ENCODE data around the gene STKLD1. TPM values are rescaled to one million over a fixed set of nuclear protein-coding genes. Genes with fewer than 3 reads are reported as not detected.
A peak's percentile ranks its signal among the peaks of the same experiment; 100 is the strongest.

STKLD1 gene
- total RNA-seq, 4 donors from 2014 or later: 0.94 TPM; not detected in 3

DNA sequence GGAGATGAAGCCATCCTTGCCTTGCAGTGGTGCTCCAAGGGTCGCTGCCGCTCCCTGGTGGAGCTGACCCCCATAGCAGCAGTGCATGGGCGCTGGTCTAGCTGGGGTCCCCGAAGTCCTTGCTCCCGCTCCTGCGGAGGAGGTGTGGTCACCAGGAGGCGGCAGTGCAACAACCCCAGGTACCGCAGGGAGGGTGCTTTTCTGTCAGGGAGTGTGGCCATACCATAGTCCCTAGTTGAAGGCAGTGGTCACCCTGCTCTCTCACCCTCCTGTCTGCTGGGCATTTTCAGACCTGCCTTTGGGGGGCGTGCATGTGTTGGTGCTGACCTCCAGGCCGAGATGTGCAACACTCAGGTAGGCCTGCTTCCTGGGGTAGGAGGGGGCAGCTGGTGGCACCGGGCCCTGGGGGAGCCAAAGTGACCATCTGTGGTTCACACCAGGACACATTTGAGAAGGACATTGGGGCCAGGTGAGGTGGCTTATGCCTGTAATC lies 57.2 kb downstream of the STKLD1 start:
- TF ChIP-seq POLR2A (IDR thresholded peaks at IDR 0.05): no peak
- Histone ChIP-seq H3K27ac (no peak overlapping the region), H3K4me3 (no peak overlapping the region), H3K4me1 (peaks cover 0 to 10% (median 3%) of the 10 kb centered on the region in 4 donors), H3K9me3 (no peaks in the 10 kb centered on the region), H3K36me3 (no peaks in the 10 kb centered on the region), H3K27me3 (peaks cover 0 to 3% of the 10 kb centered on the region in 2 donors)
- DNase-seq: no peak

DNA sequence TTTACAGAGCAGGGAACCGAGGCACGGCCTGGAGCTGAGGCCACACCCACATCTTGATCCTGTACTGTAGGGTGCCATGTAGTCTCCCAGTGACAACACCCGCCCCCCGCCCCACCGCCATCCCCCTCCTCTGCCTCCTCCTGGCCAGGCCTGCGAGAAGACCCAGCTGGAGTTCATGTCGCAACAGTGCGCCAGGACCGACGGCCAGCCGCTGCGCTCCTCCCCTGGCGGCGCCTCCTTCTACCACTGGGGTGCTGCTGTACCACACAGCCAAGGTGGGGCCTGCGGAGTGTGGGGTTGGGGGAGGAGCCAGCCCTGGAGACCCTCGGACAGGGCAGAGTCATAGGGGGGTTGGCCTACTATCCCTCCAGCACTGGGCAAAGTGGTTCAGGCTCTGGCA lies 60.5 kb downstream of the STKLD1 start:
- TF ChIP-seq, protein P1, sequence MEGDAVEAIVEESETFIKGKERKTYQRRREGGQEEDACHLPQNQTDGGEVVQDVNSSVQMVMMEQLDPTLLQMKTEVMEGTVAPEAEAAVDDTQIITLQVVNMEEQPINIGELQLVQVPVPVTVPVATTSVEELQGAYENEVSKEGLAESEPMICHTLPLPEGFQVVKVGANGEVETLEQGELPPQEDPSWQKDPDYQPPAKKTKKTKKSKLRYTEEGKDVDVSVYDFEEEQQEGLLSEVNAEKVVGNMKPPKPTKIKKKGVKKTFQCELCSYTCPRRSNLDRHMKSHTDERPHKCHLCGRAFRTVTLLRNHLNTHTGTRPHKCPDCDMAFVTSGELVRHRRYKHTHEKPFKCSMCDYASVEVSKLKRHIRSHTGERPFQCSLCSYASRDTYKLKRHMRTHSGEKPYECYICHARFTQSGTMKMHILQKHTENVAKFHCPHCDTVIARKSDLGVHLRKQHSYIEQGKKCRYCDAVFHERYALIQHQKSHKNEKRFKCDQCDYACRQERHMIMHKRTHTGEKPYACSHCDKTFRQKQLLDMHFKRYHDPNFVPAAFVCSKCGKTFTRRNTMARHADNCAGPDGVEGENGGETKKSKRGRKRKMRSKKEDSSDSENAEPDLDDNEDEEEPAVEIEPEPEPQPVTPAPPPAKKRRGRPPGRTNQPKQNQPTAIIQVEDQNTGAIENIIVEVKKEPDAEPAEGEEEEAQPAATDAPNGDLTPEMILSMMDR (IDR thresholded peaks at IDR 0.05): no peak
- TF ChIP-seq POLR2A (IDR thresholded peaks at IDR 0.05): no peak
- DNase-seq: no peak
- H3K4me1 ChIP-seq: no peaks in the 10 kb centered on the region
- H3K36me3 ChIP-seq: no peaks in the 10 kb centered on the region
- H3K27ac ChIP-seq: no peak overlapping the region
- H3K27me3 ChIP-seq: no peaks in the 10 kb centered on the region
- no peaks in the 10 kb centered on the region for H3K9me3 ChIP-seq
- H3K4me3 ChIP-seq: no peak overlapping the region

DNA sequence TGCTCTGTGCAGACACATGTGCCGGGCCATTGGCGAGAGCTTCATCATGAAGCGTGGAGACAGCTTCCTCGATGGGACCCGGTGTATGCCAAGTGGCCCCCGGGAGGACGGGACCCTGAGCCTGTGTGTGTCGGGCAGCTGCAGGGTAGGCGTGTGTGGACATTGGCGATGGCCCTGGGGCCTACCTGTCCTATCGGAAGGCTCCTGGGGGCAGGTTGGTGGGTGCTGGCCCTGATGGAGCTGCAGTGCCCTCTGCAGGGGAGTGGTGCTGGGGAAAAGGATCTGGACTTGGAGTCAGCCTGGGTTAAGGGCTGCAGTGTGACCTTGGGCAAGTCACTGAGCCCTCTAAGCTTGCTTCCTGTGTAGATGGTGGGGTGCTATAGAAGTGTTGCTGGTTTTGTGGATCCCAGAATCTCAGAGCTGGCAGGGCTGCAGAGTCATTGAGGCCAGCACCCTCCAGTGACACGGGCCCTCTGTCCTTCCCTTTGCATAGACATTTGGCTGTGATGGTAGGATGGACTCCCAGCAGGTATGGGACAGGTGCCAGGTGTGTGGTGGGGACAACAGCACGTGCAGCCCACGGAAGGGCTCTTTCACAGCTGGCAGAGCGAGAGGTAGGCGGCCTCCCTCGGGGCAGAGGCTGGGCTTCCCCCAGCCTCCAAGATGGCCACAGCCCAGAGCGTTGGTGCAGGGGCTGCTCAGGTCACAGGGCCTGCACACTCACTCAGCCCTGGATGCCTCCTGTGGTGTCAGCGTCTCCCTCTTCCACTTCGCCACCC lies 61.8 kb downstream of the STKLD1 start:
- no peaks in the 10 kb centered on the region for H3K36me3 ChIP-seq
- no peak overlapping the region for H3K27ac ChIP-seq
- no peak overlapping the region for H3K4me3 ChIP-seq
- no peaks in the 10 kb centered on the region for H3K4me1 ChIP-seq
- no peak for DNase-seq
- H3K9me3 ChIP-seq: no peaks in the 10 kb centered on the region
- no peaks in the 10 kb centered on the region for H3K27me3 ChIP-seq
- TF ChIP-seq POLR2A (IDR thresholded peaks at IDR 0.05): no peak
- TF ChIP-seq, protein P1 (IDR thresholded peaks at IDR 0.05): peak in 1 of 6 experiments; percentile 10

DNA sequence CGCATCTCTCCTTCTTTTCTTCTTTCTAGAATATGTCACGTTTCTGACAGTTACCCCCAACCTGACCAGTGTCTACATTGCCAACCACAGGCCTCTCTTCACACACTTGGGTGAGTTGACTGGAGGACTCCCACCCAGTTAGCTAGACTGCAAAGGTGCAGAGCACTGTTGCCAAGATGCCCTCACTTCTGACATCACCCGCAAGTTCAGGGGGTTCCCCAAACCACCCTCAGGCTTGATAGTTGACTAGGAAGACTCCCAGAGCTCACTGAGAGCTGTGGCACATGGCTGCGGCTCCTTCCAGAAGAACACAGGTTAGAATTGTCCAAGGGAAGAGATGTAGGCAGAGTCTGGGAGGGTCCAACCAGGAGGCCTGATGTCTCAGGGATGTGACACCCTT lies 63.2 kb downstream of the STKLD1 start:
- Histone ChIP-seq H3K27me3 (no peaks in the 10 kb centered on the region), H3K4me1 (no peaks in the 10 kb centered on the region), H3K9me3 (no peaks in the 10 kb centered on the region), H3K36me3 (no peaks in the 10 kb centered on the region), H3K4me3 (no peak overlapping the region), H3K27ac (no peak overlapping the region)
- DNase-seq: no peak
- TF ChIP-seq POLR2A (IDR thresholded peaks at IDR 0.05): no peak
- TF ChIP-seq, protein P1 (IDR thresholded peaks at IDR 0.05): no peak

DNA sequence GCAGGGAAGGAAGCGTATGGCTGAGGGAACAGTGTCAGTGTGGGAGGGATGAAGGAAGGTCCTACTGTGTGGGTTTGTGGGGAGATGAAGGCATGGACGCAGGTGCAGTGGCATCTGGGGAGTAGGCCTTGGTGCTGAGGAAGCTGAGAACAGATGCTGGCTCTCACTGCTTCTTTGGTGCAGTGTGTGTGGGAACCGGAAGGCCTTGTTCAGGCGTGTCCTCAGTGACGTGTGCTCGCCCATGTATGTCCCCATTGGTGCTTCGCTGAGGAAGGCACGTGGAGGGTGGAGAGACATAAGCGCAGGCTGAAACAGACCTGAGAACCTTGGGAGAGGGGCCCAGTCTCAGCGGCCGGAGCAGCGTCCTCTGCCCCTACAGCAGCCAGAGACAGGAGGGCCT lies 64.7 kb downstream of the STKLD1 start:
- DNase-seq: peak in 2 of 3 donors; percentile 64 to 71
- Histone ChIP-seq H3K27me3 (no peaks in the 10 kb centered on the region), H3K36me3 (no peaks in the 10 kb centered on the region), H3K4me1 (no peaks in the 10 kb centered on the region), H3K9me3 (no peaks in the 10 kb centered on the region), H3K27ac (peak overlapping the region in 2 of 4 donors; percentile 42 to 46), H3K4me3 (no peak overlapping the region)
- TF ChIP-seq, protein P1 (IDR thresholded peaks at IDR 0.05): no peak
- TF ChIP-seq POLR2A (IDR thresholded peaks at IDR 0.05): no peak

DNA sequence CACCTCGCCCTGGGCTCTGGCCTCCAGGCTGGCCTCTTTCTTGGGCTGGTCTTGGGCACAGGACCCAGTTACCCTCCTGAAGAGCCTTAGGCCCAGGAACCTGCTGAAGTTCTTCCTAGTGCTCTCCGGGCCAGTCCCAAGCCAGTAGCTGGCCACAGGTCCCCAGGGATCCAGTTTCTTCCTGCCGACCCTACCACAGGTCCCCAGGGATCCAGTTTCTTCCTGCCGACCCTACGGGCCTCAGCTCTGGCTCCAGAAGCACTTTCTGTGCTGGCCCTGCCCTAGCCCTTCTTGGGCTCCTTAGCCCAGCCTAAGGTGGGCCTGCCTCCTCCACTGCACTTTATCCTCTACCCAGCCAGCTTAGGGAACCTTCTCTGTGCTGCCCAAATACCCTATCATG lies 65.4 kb downstream of the STKLD1 start:
- Histone ChIP-seq H3K4me3 (no peak overlapping the region), H3K27me3 (no peaks in the 10 kb centered on the region), H3K27ac (peak overlapping the region in 1 of 4 donors; percentile 42), H3K4me1 (no peaks in the 10 kb centered on the region), H3K36me3 (no peaks in the 10 kb centered on the region), H3K9me3 (no peaks in the 10 kb centered on the region)
- no peak for DNase-seq
- no peak for TF ChIP-seq POLR2A (IDR thresholded peaks at IDR 0.05)
- TF ChIP-seq, protein P1 (IDR thresholded peaks at IDR 0.05): no peak
